Umbilical cord (tissue), 2 donors: ENCODE measurements around the gene SMC4. TPM values are rescaled to one million over a fixed set of nuclear protein-coding genes. Genes with fewer than 3 reads are reported as not detected.
A peak's percentile ranks its signal among the peaks of the same experiment; 100 is the strongest.

Experiments
- DNase-seq: peaks from one replicate; pipeline ENCODE4 v3.0.0-alpha.2; 2015; ENCODE audit warnings: low spot score
- total RNA-seq: library from RNA; depleted of rRNA; stranded (reverse); fragments of >200 nt; gene quantifications from one replicate; pipeline ENCODE4 v1.2.3, GENCODE V29; 2014; ENCODE audit warnings: low replicate concordance; ENCODE audit not compliant: insufficient read depth

SMC4 gene
- total RNA-seq, 1 donor from 2014 or later, result 64.3 TPM

DNA sequence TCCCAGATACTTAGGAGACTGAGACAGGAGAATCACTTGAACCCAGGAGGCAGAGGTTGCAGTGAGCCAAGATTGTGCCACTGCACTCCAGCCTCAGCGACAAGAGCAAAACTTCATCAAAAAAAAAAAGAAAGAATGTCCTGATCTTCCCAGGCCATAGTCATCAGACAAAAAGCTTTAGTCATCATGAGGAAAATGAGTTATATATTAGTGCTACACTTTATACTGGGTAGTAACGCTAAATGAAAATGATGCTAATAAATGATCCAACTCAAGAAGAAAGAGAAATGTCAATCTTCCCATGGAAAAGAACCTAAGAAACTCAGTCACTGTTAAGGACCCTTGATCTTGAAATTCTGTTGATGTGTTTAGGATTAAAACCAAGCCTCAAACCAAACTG lies 76.4 kb downstream of the SMC4 start:
- DNase-seq, result no peak

DNA sequence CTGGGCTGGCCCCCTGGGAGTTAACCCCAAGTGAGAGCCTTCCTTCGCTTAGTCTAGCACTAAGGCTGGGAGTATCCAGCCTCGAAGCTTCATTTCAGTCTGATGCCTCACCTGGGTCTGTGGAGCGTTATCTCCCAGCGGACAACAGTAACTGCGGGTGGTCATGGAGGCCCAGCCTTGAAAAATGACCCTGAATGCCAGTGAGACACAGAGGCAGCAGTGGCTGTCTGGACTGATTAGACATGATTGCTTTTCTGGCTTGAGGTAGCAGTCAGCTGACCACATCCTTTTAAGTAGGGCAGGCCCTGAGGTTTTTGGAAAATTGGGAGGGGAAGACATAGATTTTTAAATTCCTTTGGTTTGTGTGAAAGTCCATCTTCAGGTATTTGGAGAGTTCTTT lies 78.3 kb downstream of the SMC4 start:
- no peak for DNase-seq

DNA sequence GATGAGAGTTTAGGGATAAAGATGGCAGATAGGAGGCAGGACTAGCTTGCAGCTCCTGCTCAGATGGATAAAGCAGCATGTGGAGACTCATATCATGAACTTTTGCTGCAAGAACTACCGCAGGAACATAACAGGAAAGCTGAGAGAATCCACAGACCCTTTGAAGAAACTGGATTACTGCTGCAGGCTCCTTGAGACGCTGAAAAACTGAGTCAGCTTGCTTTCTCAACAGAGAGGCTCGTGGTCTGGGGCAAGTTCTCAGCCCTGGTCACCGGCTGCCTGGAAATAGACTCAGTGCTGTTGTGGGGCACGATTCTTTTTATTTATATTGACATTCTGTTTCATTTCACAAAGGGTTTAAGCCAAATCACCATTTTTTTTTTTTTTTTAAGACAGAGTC lies 78.9 kb downstream of the SMC4 start:
- DNase-seq, result peak; percentile 15

DNA sequence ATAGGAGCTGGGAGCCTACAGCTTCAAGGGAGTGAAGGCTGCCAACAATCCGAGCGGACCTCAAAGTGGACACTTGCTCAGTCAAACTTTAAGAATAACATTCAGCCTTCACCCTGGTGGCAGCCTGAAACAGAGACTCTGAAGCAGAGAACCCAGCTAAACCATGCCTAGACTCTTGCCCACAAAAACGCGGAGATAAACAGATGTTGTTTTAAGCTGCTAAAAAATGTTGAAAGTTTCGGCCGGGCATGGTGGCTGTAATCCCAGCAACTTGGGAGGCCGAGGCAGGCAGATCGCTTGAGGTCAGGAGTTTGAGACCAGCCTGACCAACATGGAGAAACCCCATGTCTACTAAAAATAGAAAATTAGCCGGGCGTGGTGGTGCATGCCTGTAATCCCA lies 79.9 kb downstream of the SMC4 start:
- no peak for DNase-seq

DNA sequence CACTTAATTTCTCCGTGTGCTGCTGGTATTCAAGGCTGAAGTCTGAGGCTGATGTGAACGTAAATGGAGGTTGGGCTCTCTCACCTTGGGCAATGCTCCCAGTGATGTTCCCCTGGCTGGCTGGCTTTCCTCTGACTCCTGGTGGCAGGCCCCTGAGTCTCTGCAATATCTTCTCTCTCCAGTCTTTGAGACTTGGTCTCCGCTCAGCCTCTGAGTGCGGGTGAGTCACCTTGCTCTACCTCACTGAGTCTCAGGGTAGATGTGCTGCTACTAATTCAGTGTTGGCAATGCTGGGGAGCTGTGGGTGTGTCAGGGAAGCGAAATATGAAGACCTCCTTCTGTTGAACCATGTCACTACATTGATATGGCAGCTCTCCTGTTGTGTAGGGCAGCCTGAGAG lies 81.5 kb downstream of the SMC4 start:
- no peak for DNase-seq

DNA sequence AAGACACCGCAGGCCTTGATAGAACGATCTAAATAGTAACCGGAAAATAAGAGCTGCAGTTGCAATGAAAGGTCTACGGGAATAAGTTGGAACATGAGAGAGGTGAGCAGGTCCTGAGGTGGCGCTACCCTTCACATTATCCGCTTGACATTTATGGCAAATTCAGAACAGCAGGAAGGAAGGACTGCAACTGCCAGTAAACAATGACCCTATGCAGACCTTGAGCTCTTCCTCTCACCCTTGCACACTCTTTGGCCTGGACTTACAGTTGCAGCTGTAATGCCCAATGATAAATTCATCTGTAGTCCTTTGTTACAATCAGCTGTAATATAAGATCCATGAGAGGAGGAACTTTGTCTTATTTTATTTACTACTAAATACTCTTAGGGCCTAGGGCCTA lies 82.4 kb downstream of the SMC4 start:
- no peak for DNase-seq

DNA sequence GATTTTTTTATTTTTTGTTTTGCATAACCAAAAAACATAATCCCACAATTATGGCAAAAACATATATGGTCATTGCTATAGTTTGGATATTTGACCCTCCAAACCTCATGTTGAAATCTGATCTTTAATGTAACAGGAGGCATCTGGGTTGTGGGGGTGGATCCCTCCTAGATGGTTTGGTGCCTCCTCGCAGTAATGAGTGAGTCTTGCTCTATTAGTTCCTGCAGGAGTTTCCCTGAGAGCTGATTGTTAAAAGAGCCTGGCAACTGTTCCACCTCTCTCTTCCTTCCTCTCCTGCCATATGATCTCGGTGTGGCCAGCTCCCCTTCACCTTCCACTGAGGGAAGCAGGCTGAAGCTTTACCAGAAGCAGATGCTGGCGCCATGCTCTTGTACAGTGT lies 83.3 kb downstream of the SMC4 start:
- DNase-seq, result no peak

Other genes starting within 250 kb of the SMC4 start
- gene C3orf80, start 174.2 kb upstream of the SMC4 start, total RNA-seq, result 2.6 TPM
- 120 TPM for gene IFT80, start 425 bp upstream of the SMC4 start, total RNA-seq
- gene TRIM59, start 50.1 kb downstream of the SMC4 start, total RNA-seq, result 20.2 TPM
- gene KPNA4, start 165.9 kb downstream of the SMC4 start, total RNA-seq, result 29.9 TPM